NCI-H82 (cell line): Measurements from ENCODE around the gene NR1I3.

Source experiments
- DNase-seq: peaks from one replicate; lab custom pipeline; 2025; lab: John Stamatoyannopoulos, UW

NR1I3 gene

GRCh38 chr1:161195171-161195570 lies 42.8 kb downstream of the NR1I3 start:
- DNase-seq: no peak

GRCh38 chr1:161193561-161194235 lies 44.3 kb downstream of the NR1I3 start:
- no peak for DNase-seq

- DNase-seq: peak; percentile 94
Observed at GRCh38 chr1:161192476-161193465, 45.2 kb downstream of the NR1I3 start.

GRCh38 chr1:161191971-161192370 lies 46.0 kb downstream of the NR1I3 start:
- DNase-seq: no peak

GRCh38 chr1:161190962-161191521 lies 47.0 kb downstream of the NR1I3 start:
- DNase-seq: peak; percentile 61

- no peak for DNase-seq
Observed at GRCh38 chr1:161189036-161189435, 49.0 kb downstream of the NR1I3 start.

GRCh38 chr1:161188381-161188780 lies 49.6 kb downstream of the NR1I3 start:
- no peak for DNase-seq

- no peak for DNase-seq
Observed at GRCh38 chr1:161187311-161187710, 50.7 kb downstream of the NR1I3 start.

GRCh38 chr1:161185732-161186311 lies 52.2 kb downstream of the NR1I3 start:
- peak; percentile 44 for DNase-seq

- DNase-seq: peak; percentile 98
Observed at GRCh38 chr1:161185282-161185682, 52.7 kb downstream of the NR1I3 start.

- DNase-seq: no peak
Observed at GRCh38 chr1:161182214-161182613, 55.8 kb downstream of the NR1I3 start.

- peak; percentile 60 for DNase-seq
Observed at GRCh38 chr1:161180639-161181038, 57.4 kb downstream of the NR1I3 start.

- no peak for DNase-seq
Observed at GRCh38 chr1:161179698-161180097, 58.3 kb downstream of the NR1I3 start.
